Left ventricle myocardium inferior (tissue), 1 donor: ENCODE data around the gene DEAF1. TPM values are rescaled to one million over a fixed set of nuclear protein-coding genes. Genes with fewer than 3 reads are reported as not detected.

Experiments used
- DNase-seq: peaks from one replicate; pipeline ENCODE4 v3.0.0-alpha.2; 2020
- H3K27ac ChIP-seq: fragments of 200-600 bp; replicated peaks from 2 replicates; pipeline ENCODE4 v1.8.0; 2021
- H3K27me3 ChIP-seq: fragments of 200-600 bp; 2 replicates; pipeline ENCODE4 v1.8.0; 2021; ENCODE audit warnings: low read depth
- H3K36me3 ChIP-seq: fragments of 200-600 bp; 2 replicates; pipeline ENCODE4 v1.8.0; 2021
- H3K4me1 ChIP-seq: fragments of 200-600 bp; 2 replicates; pipeline ENCODE4 v1.8.0; 2021
- H3K4me3 ChIP-seq: fragments of 200-600 bp; 2 replicates; pipeline ENCODE4 v1.8.0; 2021; ENCODE audit warnings: mild to moderate bottlenecking, moderate library complexity
- H3K9me3 ChIP-seq: fragments of 200-600 bp; replicated peaks from 2 replicates; pipeline ENCODE4 v1.8.0; 2021
- intact Hi-C: fragments of 100-400 bp; cut with micrococcal nuclease; formaldehyde crosslinking; loops from one replicate; pipeline ENCODE4 v1.11.0; 2022
- total RNA-seq: library from RNA; stranded (reverse); fragmentation: NEBNext Ultra II Directional; extraction: Animal tissue kit (Norgen Biotek cat#: 25700); gene quantifications from one replicate; pipeline ENCODE4 v1.2.1, GENCODE V29; 2021
- TF ChIP-seq, protein P1 (sequence below): fragments of 200-600 bp; IDR thresholded peaks from 2 replicates; pipeline ENCODE4 v1.8.0; 2021; ENCODE audit warnings: antibody characterized with exemption, mild to moderate bottlenecking, borderline replicate concordance
- donor health status: DM: no; HTN: yes; CAD: no; lungs with severe emphysema.

DEAF1 gene
- total RNA-seq, 1 donor from 2014 or later: 18.1 TPM

DNA sequence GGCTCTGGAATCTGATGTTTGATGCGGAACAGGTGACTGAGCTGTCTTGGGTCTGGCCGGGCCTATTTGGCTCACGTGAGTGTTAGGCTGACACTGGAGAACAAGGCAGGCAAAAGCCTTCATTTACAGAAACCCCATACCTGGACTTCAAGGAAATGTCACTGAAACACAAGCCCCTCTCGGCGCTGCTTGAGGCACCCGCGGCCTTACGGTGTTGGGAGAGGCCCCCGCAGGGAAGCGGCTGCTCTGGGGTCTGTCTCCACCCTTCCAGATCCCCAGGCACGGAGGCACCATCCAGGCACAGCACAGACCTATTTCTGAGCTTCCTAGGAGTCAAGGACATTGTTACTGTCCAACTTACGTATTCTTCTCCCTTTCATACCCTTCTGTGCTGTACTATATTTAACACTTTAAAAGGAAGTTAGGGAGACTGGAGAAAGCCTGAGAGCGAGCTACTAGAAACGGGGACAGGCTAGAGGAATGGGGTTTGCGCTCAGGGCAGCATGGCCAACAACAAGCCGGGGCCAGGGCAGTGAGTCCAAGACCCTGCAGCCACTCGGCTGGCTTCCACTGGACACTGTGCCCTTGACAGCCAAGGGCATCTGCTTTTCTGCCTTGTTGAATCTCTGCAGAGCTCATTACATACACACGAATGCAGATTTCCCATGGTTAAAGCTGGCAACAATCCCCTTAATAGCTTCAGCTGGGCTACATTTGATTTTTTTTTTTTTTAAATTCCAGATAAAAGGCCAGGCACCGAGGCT lies 34.2 kb downstream of the DEAF1 start:
- H3K27ac ChIP-seq: peak overlapping the region; percentile 10
- no peak for DNase-seq

DNA sequence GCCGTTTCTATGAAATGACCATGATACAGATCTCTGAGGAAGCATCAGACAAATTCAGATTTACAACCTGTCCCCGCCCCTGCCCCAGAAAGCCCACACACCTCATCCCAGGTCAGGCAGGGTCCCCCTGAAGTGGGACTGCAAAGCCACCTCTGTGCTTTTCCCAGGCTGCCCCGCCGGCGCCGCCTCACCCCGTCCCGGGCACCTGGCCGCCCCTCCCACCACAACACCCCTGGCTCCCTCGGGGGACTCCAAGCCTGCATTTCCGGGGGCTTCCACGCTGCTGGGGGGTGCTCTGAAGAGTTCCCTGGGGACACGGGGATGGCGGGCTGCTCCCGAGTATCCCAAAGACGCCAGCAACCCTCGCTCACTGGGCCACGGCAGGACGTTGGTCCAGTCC lies 34.7 kb downstream of the DEAF1 start:
- intact Hi-C loops: loop anchor here (10.0 kb wide), 1 partner anchor 65 kb away; no protein-coding TSS in a partner anchor
- Histone ChIP-seq H3K9me3 (no peaks in the 10 kb centered on the region), H3K4me3 (no peak overlapping the region), H3K4me1 (peaks cover 15% of the 10 kb centered on the region), H3K27ac (no peak overlapping the region), H3K36me3 (peaks cover 50% of the 10 kb centered on the region), H3K27me3 (no peaks in the 10 kb centered on the region)
- TF ChIP-seq, protein P1, sequence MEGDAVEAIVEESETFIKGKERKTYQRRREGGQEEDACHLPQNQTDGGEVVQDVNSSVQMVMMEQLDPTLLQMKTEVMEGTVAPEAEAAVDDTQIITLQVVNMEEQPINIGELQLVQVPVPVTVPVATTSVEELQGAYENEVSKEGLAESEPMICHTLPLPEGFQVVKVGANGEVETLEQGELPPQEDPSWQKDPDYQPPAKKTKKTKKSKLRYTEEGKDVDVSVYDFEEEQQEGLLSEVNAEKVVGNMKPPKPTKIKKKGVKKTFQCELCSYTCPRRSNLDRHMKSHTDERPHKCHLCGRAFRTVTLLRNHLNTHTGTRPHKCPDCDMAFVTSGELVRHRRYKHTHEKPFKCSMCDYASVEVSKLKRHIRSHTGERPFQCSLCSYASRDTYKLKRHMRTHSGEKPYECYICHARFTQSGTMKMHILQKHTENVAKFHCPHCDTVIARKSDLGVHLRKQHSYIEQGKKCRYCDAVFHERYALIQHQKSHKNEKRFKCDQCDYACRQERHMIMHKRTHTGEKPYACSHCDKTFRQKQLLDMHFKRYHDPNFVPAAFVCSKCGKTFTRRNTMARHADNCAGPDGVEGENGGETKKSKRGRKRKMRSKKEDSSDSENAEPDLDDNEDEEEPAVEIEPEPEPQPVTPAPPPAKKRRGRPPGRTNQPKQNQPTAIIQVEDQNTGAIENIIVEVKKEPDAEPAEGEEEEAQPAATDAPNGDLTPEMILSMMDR: no peak
- no peak for DNase-seq

More for the DNA sequence above, 34.2 kb downstream of the DEAF1 start:
- Histone ChIP-seq H3K4me3 (no peak overlapping the region), H3K4me1 (peaks cover 20% of the 10 kb centered on the region), H3K36me3 (peaks cover 47% of the 10 kb centered on the region), H3K9me3 (no peaks in the 10 kb centered on the region), H3K27me3 (no peaks in the 10 kb centered on the region)
- intact Hi-C loops: loop anchor here (10.0 kb wide), 1 partner anchor 64 kb away; no protein-coding TSS in a partner anchor
- TF ChIP-seq, protein P1: no peak

DNA sequence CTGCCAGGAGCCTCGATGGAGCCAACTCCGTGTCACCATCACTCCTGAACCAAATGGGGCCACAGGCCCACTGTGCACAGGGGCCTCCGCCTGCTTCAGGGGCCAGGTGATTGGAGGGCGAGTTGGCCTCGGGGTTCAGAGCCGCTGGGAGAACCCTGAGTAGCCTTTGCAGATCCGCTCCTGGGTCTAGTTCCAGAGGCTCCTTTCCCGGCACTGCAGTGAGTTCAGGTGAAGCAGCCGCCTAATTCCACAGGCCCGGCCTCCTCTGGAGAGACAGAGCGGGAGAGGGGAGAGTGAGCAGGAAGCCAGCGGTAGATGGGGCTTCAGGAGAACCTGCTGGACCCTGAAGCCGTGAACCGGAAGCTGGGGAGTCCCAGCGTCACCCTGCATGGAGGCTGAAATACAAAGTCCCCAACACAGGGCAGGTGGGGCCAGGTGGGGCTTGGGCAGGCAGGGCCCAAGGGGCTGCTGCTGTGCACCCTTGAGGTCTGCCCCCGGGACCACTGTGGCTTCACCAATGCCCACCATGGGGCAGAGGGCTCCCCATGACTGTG lies 35.4 kb downstream of the DEAF1 start:
- Histone ChIP-seq H3K9me3 (no peaks in the 10 kb centered on the region), H3K4me1 (peaks cover 15% of the 10 kb centered on the region), H3K27me3 (no peaks in the 10 kb centered on the region), H3K36me3 (peaks cover 53% of the 10 kb centered on the region), H3K4me3 (no peak overlapping the region), H3K27ac (no peak overlapping the region)
- no peak for DNase-seq
- intact Hi-C loops: loop anchor here (10.0 kb wide), 1 partner anchor 65 kb away; no protein-coding TSS in a partner anchor
- TF ChIP-seq, protein P1: no peak

DNA sequence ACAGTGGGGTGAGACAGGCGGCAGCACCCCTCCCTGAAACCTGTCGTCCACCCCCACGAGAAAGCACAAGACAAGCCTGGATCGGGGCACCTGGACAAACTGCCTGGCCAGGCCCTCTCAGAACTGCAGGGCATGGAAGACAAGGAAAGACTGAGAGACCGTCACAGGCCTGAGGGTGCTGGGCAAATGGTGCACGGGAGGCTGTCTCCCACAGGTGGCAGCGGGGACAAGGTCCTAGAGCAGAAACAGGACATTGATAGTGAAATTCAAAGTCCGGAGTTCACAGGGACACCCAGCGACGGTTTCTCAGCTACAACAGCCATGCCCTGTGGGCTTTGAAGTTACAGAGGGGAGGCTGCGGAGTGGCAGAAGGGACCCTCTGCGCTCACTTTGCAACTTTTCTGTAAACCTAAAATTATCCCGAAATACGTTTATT lies 37.3 kb downstream of the DEAF1 start:
- TF ChIP-seq, protein P1: no peak
- Histone ChIP-seq H3K4me3 (no peak overlapping the region), H3K27ac (no peak overlapping the region), H3K9me3 (no peaks in the 10 kb centered on the region), H3K36me3 (peaks cover 48% of the 10 kb centered on the region), H3K27me3 (no peaks in the 10 kb centered on the region), H3K4me1 (peaks cover 11% of the 10 kb centered on the region)
- DNase-seq: no peak
- intact Hi-C loops: no loop called here

DNA sequence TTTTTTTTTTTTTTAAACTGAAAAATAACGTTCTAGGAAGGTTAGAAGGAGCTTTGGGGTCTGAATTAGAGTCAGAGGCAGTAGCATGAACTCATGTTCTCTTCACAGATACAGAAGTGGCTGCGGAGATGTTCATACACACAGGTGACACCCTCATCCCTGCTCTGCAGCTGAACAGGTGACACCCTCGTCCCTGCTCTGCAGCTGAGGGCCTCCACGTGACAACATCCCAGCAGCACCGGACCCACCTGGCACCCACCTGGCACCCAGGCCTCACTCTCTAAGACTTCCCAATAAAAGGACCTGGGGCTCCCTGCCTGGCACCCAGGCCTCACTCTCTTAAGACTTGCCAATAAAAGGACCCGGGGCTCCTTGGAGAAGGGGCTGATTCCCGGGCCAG lies 38.2 kb downstream of the DEAF1 start:
- TF ChIP-seq, protein P1: no peak
- Histone ChIP-seq H3K4me3 (no peak overlapping the region), H3K9me3 (no peaks in the 10 kb centered on the region), H3K27me3 (no peaks in the 10 kb centered on the region), H3K4me1 (peaks cover 8% of the 10 kb centered on the region), H3K27ac (no peak overlapping the region), H3K36me3 (peaks cover 50% of the 10 kb centered on the region)
- intact Hi-C loops: no loop called here
- DNase-seq: no peak
